Colonic mucosa (tissue), 4 donors: ENCODE data around the gene FAM25C. TPM values are rescaled to one million over a fixed set of nuclear protein-coding genes. Genes with fewer than 3 reads are reported as not detected.
"Not testable (repeated sequence)": the region's sequence is repeated elsewhere in the genome, so short reads cannot be mapped to it uniquely, and the experiment has no call there.

Source experiments
- DNase-seq: peaks from one replicate; pipeline ENCODE4 v3.0.0-alpha.2; 2020
- H3K27ac ChIP-seq: fragments of 200-600 bp; one replicate; pipeline ENCODE4 v1.8.0; 2021
- H3K27me3 ChIP-seq: fragments of 200-600 bp; one replicate; pipeline ENCODE4 v1.8.0; 2021
- H3K36me3 ChIP-seq: fragments of 200-600 bp; one replicate; pipeline ENCODE4 v1.8.0; 2021
- H3K4me1 ChIP-seq: fragments of 200-600 bp; one replicate; pipeline ENCODE4 v1.8.0; 2021; ENCODE audit warnings: mild to moderate bottlenecking
- H3K4me3 ChIP-seq: fragments of 200-600 bp; one replicate; pipeline ENCODE4 v1.8.0; 2021
- H3K9ac ChIP-seq, 2 donors: one replicate each; pipeline ENCODE4 v1.7.0; 2013; ENCODE audit warnings: control low read depth in 2 of 2, low read depth in 2 of 2, low read length in 2 of 2
- H3K9me3 ChIP-seq: fragments of 200-600 bp; one replicate; pipeline ENCODE4 v1.8.0; 2021
- intact Hi-C: fragments of 100-400 bp; cut with DNase I; formaldehyde crosslinking; loops from one replicate; pipeline ENCODE4 v1.14.1; 2022
- total RNA-seq, 2 donors: library from RNA; stranded (reverse); fragmentation: NEBNext Ultra II Directional in 1 of 2; extraction: Animal tissue kit (Norgen Biotek cat#: 25700) in 1 of 2; gene quantifications; one replicate each; pipeline ENCODE4 v1.2.1, GENCODE V29; 2021
- donor health status: healthy.
- donor health status: DM: no; HTN: no; CAD: no.
- donor health status: DM: no; HTN: no; CAD: no.

The FAM25C gene
- total RNA-seq, result not detected

- H3K27me3 ChIP-seq, DNase-seq, H3K36me3 ChIP-seq, H3K4me3 ChIP-seq, H3K9me3 ChIP-seq, H3K9ac ChIP-seq, H3K27ac ChIP-seq, intact Hi-C loops, H3K4me1 ChIP-seq: not testable (repeated sequence)
These were observed at the start of gene FAM25C for GRCh38 chr10:47999691-48000090. TSS of gene FAM25C (minus strand) at chr10:47999791. CDS start at chr10:47999765, 26 bp downstream.

GRCh38 chr10:48044557-48044956, 45.0 kb upstream of the FAM25C start:
- H3K36me3 ChIP-seq, result not testable (repeated sequence)

DNA sequence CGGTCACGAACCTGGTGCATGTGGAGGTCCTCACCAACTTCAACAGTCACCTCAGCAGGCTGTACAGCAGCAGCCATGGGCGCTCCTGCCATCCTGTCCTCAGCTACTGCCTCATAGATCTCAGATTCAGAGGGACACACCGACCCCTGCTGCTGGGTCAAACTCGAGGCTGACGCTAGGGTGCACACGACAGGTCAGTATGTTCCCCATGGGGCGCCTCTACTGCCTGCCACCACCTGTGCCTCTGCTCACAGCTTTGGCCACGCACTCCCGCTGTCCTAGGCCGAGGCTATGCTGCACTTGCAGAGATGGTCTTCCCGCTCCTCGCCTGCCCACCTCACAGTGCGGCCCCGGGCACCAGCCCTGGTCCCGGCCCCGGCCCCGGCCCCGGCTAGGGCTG, 31.8 kb upstream of the FAM25C start:
- H3K4me3 ChIP-seq, intact Hi-C loops, H3K4me1 ChIP-seq, H3K9ac ChIP-seq, H3K27ac ChIP-seq, H3K9me3 ChIP-seq, DNase-seq, H3K36me3 ChIP-seq, H3K27me3 ChIP-seq: not testable (repeated sequence)

More at GRCh38 chr10:48044557-48044956, 45.0 kb upstream of the FAM25C start:
- H3K4me1 ChIP-seq, H3K27ac ChIP-seq, DNase-seq, H3K27me3 ChIP-seq, intact Hi-C loops, H3K9ac ChIP-seq, H3K9me3 ChIP-seq, H3K4me3 ChIP-seq: not testable (repeated sequence)

DNA sequence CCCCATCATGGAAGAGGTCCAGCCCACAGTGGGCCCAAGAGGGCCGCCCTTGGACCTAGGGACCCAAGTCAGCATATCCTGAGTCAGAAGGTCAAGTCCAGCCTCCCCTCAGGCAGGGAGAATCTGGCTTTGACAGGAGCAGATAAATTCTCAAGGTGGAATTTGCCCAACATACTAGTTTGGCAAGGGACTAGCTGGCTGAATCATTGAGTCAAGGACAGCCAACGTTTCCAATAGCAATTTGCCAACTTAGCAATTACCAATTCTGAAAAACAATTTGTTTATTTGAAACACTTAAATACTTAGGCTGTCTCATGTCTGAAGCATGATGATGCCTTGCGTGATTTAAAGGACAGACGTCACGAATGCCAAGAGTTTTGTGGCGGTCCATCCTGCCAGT, 2.7 kb upstream of the FAM25C start:
- not testable (repeated sequence) for DNase-seq

GRCh38 chr10:47994045-47994444, 5.5 kb downstream of the FAM25C start:
- intact Hi-C loops, H3K9ac ChIP-seq, H3K36me3 ChIP-seq, H3K4me1 ChIP-seq, DNase-seq, H3K27ac ChIP-seq, H3K9me3 ChIP-seq, H3K27me3 ChIP-seq, H3K4me3 ChIP-seq: not testable (repeated sequence)

More for the DNA sequence above, 2.7 kb upstream of the FAM25C start:
- H3K27ac ChIP-seq, H3K36me3 ChIP-seq, H3K9ac ChIP-seq, H3K4me3 ChIP-seq, intact Hi-C loops, H3K9me3 ChIP-seq, H3K4me1 ChIP-seq, H3K27me3 ChIP-seq: not testable (repeated sequence)

DNA sequence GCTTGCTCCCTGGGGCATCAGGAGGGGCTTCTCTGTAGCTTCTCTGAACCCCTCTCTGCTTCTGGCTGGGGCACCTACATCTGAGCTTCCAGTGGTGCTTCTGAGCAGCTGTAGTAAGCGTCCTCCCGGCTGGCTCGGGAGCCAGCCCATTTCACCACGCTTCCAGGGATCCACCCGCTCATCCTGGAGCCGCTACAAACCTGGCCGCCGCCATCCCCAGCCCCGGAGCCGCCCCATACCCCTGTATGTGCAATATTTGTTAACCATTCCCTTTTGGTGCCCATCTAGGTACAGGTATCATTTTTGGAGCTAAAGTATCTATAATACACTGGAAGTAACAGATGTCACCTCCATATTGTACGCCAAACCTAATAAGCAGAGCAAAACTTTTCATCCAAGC, 7.0 kb downstream of the FAM25C start:
- H3K4me3 ChIP-seq, H3K27ac ChIP-seq, H3K9ac ChIP-seq, H3K9me3 ChIP-seq, H3K27me3 ChIP-seq, intact Hi-C loops, DNase-seq, H3K4me1 ChIP-seq, H3K36me3 ChIP-seq: not testable (repeated sequence)

DNA sequence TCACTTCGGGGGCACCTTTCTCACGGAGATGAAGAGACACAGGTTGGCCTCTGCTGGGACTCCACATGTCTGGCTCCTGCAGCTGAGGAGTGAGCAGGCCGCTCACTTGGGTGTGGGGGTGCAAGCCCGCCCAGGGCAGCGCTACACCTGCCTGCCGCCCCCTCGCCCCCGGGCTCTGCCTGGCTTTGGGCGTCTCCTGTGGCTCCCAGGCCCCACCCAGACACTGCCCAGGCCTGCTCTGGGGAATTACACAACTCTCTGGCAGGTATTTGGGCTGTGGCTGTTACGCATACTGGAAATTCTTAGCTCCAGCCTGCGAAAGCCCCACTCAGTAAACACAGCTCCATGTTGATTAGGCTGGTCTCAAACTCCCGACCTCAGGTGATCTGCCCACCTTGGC, 7.9 kb downstream of the FAM25C start:
- H3K36me3 ChIP-seq, H3K27ac ChIP-seq, H3K4me1 ChIP-seq, DNase-seq, H3K9ac ChIP-seq, H3K9me3 ChIP-seq, intact Hi-C loops, H3K27me3 ChIP-seq, H3K4me3 ChIP-seq: not testable (repeated sequence)

GRCh38 chr10:47990097-47990496, 9.5 kb downstream of the FAM25C start:
- H3K27ac ChIP-seq, result not testable (repeated sequence)

DNA sequence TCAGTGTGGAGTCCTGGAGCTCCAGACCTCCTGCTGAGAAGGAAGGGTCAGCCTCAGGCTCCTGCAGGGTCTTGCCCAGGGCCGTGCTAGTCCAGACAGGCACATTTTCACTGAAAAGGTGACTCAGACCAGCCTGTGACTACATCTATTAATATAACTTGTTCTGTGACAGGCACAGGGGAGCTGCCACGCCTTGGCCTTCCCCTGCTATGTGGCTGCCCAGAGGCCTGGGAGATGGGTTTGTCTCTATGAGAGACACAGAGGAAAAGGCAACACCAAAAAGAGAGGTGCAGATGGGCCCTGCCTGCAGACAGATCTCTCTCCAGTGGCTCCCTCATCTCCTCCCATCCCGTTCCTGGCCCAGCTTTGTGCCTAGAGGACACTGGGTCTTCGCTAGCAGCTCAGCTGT, 10.0 kb downstream of the FAM25C start:
- not testable (repeated sequence) for DNase-seq, H3K27ac ChIP-seq, H3K9ac ChIP-seq

More at GRCh38 chr10:47990097-47990496, 9.5 kb downstream of the FAM25C start:
- H3K27me3 ChIP-seq, H3K9me3 ChIP-seq, H3K9ac ChIP-seq, H3K4me3 ChIP-seq, H3K4me1 ChIP-seq, intact Hi-C loops, DNase-seq, H3K36me3 ChIP-seq: not testable (repeated sequence)

GRCh38 chr10:47988718-47989541, 10.7 kb downstream of the FAM25C start:
- H3K4me1 ChIP-seq, H3K9ac ChIP-seq, H3K9me3 ChIP-seq, H3K27ac ChIP-seq, intact Hi-C loops, H3K36me3 ChIP-seq, H3K4me3 ChIP-seq, H3K27me3 ChIP-seq, DNase-seq: not testable (repeated sequence)

More for the DNA sequence above, 10.0 kb downstream of the FAM25C start:
- H3K36me3 ChIP-seq, H3K4me3 ChIP-seq, H3K4me1 ChIP-seq, H3K27me3 ChIP-seq, H3K9me3 ChIP-seq, intact Hi-C loops: not testable (repeated sequence)

GRCh38 chr10:47987952-47988351, 11.6 kb downstream of the FAM25C start:
- H3K27ac ChIP-seq, DNase-seq, H3K4me3 ChIP-seq, H3K9me3 ChIP-seq, H3K36me3 ChIP-seq, H3K4me1 ChIP-seq, H3K9ac ChIP-seq, intact Hi-C loops, H3K27me3 ChIP-seq: not testable (repeated sequence)

DNA sequence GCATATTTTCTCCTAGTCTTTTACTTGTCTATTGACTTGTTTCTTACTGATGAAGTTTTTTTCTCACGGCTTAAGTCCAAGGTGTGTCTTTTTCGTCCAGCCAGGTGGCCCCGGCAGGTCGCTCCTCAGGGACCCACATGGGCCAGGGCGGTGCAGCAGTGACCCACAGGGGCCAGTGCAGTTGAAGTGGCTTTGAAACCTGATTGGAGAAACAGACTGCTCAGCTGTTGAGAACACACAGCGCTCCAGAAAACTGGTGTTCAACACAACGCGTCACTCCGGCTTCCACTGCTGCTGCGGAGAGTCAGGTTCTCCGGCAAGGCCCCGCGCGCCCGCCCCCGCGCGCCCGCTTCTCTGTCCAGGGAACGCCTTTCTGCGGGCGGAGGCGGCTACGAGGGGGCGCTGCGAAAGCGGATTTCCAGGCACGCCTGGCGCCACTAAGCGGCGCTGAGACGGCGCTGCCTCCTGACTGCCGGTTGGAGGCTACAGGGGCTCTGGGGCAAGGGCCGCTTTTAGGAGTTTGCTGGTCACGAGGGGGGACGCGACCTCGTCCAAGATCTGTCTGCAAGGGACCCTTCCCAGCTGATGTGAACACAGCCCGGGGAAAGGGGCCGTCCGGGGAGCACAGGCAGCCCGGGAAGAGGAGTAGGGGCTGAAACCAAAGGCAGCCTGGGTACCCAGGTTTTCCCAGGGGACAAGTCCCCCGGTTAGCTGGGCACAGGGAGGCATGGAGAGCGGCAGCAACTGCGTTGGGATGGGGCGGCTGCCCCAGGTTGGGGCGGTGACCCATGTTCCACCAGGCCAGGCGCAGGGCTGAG, 13.0 kb downstream of the FAM25C start:
- H3K9me3 ChIP-seq, H3K4me3 ChIP-seq, H3K27ac ChIP-seq, H3K4me1 ChIP-seq, H3K36me3 ChIP-seq, H3K9ac ChIP-seq, H3K27me3 ChIP-seq, intact Hi-C loops, DNase-seq: not testable (repeated sequence)

- H3K4me3 ChIP-seq, intact Hi-C loops, DNase-seq, H3K9ac ChIP-seq, H3K27ac ChIP-seq, H3K27me3 ChIP-seq, H3K4me1 ChIP-seq, H3K36me3 ChIP-seq, H3K9me3 ChIP-seq: not testable (repeated sequence)
These were observed 24.2 kb downstream of the FAM25C start for GRCh38 chr10:47975409-47975808.
